Hematopoietic multipotent progenitor cell treated with erythropoietin and hydrocortisone succinate and interleukin-3 and kit ligand, for 4 days (in vitro differentiated cells): Measurements from ENCODE around the gene NPAS3.
A peak's percentile ranks its signal among the peaks of the same experiment; 100 is the strongest.

Experiments
- DNase-seq: peaks from one replicate; pipeline ENCODE4 v3.0.0-alpha.2; 2015

NPAS3 gene

GRCh38 chr14:33814010-33814409 lies 875.3 kb downstream of the NPAS3 start:
- DNase-seq, result no peak

DNA sequence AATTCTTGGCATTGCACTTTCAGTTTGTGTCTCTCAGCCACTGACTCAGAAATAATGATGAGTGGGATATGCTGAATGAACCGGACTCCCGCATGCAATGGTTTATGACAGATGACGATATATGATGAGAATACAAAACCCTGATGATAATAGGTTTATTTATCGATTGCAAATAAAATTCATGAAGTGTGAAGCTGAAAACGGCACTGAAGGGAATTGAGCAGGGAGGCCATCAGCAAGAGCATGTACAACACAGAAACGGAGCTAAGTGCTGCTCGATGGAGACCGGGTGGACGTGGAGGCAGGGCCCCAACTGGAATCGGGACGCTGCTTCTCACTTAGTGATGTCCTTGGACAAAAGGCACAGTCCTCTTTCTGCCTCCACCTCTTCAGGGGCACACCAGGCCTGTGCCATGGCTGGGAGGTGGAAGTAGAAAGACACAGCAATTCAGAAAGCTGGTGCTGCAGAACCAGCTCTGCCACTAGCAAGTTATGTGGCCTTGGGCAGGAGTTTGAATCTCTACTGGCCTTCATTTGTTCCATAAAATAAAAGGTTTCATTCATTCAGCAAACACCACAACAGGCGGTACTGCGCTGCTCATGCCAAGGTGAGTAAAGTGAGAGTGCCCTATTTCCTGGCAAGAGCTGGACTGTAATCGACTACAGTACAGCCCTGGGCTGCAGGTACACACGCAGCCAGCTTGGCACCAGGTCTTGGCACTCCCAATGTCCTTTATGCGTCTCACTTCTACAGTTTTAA lies 895.2 kb downstream of the NPAS3 start:
- no peak for DNase-seq

- DNase-seq, result no peak
Measured at GRCh38 chr14:33834466-33835260, 896.0 kb downstream of the NPAS3 start.

DNA sequence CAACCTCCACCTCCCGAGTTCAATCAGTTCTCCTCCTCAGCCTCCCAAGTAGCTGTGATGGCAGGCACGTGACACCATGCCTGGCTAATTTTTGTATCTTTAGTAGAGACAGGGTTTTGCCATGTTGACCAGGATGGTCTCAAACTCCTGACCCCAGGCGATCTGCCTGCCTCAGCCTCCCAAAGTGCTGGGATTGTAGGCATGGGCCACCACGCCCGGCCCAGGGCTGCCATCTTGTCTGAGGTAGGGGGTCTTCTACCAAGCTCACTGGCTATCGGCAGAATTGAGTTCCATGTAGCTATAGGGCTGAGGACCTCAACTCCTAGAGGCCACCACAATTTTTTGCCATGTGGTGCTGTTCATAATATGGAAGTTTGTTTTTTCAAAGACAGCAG lies 896.6 kb downstream of the NPAS3 start:
- no peak for DNase-seq

GRCh38 chr14:33835677-33836076 lies 897.0 kb downstream of the NPAS3 start:
- DNase-seq, result no peak

DNA sequence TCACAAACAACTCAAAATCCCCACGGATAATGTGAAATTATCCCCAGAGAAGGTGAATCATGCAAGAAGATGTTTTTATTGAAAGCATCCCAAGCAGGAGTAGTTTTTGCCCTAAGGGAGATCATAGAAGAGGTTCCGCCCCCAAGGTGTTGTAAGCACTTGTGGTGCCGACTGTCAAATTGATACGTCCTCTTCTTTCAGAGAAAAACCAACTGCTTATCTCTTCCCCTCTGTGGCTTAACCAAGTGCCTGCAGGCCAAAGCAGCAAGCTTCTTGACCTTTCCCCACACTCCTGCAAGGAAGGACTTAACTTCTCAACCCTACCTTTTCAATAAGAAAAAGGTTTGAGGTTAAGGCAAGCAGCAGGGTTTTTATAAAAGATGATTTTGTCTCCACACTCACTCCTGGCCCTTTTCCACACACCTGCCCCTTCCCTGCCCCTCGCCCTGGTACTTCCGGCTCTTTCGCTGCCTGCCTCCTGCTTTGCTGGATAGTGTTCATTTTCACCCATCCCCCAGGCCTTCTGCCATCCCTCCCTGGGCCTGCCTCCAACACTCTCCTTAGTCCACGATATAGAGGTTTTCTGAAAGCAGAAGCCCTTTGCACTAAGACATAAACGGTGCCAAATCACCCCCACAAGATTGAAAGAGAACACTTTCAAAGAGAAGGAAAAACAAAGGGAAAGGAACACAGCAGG lies 897.7 kb downstream of the NPAS3 start:
- DNase-seq, result peak; percentile 90

- DNase-seq, result no peak
Measured at GRCh38 chr14:33836900-33837577, 898.4 kb downstream of the NPAS3 start.

GRCh38 chr14:33837943-33838683 lies 899.4 kb downstream of the NPAS3 start:
- no peak for DNase-seq

- DNase-seq, result peak; percentile 81
Measured at GRCh38 chr14:33839193-33840076, 900.8 kb downstream of the NPAS3 start.

GRCh38 chr14:33840797-33841196 lies 902.1 kb downstream of the NPAS3 start:
- no peak for DNase-seq

GRCh38 chr14:33842299-33842698 lies 903.6 kb downstream of the NPAS3 start:
- DNase-seq, result no peak

GRCh38 chr14:33844118-33844517 lies 905.4 kb downstream of the NPAS3 start:
- no peak for DNase-seq

- no peak for DNase-seq
Measured at GRCh38 chr14:33846100-33846824, 907.6 kb downstream of the NPAS3 start.

DNA sequence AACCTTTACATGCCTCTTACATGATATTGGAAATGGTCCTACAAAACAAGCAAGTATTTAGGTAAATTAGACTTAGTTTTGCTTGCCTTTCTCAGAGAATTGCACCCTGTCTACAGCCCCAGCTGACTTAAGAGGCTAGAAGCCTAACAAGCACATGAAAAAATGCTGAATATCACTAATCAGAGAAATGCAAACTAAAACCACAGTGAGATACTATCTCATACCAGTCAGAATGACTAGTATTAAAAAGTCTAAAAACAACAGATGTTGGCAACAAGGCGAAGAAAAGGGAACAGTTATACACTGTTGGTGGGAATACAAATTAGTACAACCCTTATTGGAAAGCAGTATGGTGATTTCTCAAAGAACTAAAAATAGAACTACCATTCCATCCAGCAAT lies 908.4 kb downstream of the NPAS3 start:
- peak; percentile 37 for DNase-seq

- no peak for DNase-seq
Measured at GRCh38 chr14:33848009-33848408, 909.3 kb downstream of the NPAS3 start.

- peak; percentile 49 for DNase-seq
Measured at GRCh38 chr14:33848706-33849454, 910.2 kb downstream of the NPAS3 start.

- no peak for DNase-seq
Measured at GRCh38 chr14:33849455-33849801, 910.7 kb downstream of the NPAS3 start.

- no peak for DNase-seq
Measured at GRCh38 chr14:33850826-33851225, 912.1 kb downstream of the NPAS3 start.

DNA sequence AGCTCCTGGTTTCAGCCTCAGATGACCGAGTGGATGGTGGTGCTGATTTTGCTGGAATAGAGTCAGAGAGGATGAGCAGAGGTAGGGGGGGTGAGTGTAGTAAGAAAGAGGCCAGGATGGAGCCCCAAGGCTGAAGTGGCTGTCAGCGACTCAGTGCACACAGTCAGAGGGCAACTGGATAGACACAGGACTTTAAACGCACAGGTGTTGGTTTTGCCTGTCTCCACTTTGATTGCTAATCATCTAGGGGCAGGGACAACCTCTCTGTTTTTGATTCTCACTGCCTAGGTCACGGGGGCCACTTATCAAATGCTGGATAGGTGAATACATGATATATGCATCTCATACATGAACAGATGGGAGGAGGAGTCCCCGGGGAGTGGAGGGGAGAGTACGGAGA lies 912.7 kb downstream of the NPAS3 start:
- DNase-seq, result no peak

GRCh38 chr14:33851931-33852330 lies 913.3 kb downstream of the NPAS3 start:
- DNase-seq, result no peak
